Measurements from ENCODE around the gene MPHOSPH10.
"Not testable (repeated sequence)": the region's sequence is repeated elsewhere in the genome, so short reads cannot be mapped to it uniquely, and the experiment has no call there.

Gene MPHOSPH10

DNA sequence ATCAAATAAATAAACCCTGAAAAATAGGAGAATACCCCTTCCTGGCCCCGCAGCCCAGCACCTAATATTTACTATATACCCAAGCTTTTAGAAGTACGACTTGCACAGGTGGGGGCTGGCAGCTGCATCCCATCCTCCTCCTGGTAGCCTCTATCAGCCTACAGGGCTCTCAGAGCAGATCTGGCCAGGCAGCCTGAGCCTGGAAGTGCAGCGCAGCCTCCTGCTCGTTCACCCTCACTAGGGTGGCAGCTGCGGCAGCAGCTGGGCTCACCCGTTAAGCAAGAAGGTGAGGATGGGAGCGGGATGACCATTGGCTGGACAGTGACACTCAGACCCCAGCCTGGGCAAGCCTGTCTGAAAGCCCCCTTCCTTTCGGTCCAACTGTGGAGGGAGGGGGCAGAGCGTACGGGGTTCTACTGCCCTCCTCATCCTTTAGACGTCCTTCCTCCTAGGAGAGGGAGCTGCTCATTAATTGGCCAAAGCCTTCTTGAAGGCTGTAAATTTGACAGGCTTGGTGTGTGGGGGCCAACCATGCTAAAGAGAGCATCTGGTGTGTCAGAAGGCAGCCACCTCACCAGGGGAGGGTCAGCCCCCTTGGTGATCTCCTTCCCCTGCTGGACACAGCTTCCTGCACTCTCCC, 23.3 kb downstream of the MPHOSPH10 start:
- H3K4me2 ChIP-seq (ENCODE audit: low read length): no peak overlapping the region
- peaks cover 28% of the 10 kb centered on the region for H3K27me3 ChIP-seq (ENCODE audit: control insufficient read depth, insufficient read depth, low read length)
- no peaks in the 10 kb centered on the region for H3K9me3 ChIP-seq (replicated peaks; ENCODE audit: low read length)
- H3K9ac ChIP-seq (ENCODE audit: low read depth, low read length): no peak overlapping the region
- peaks cover 6% of the 10 kb centered on the region for H3K4me1 ChIP-seq (ENCODE audit: control insufficient read depth, insufficient read depth, low read length)
- H3K4me3 ChIP-seq (ENCODE audit: low read length): no peak overlapping the region
- peaks cover 23% of the 10 kb centered on the region for H3K36me3 ChIP-seq (ENCODE audit: insufficient read depth, low read length)

DNA sequence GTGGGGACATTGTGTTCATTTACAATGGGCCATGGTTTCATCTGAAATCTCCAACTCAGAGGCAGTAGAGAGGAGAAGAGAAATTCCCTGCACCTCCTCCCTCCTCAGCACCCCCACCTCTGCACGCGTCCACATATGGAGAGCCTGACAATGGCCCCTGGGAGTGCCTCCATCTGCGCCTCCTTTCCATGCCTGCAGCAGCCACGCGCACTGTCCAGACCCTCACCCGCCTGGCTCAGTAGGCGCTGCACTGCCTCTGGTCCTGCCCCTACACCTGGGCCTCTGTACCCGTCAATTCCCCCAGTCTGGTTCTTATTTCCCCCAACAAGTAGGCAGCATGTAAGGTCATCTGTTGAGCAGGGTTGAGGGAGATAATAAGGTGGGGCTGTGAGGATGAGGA, 23.8 kb downstream of the MPHOSPH10 start:
- H3K9me3 ChIP-seq (replicated peaks; ENCODE audit: low read length): no peaks in the 10 kb centered on the region
- peaks cover 6% of the 10 kb centered on the region for H3K4me1 ChIP-seq (ENCODE audit: control insufficient read depth, insufficient read depth, low read length)
- no peak overlapping the region for H3K9ac ChIP-seq (ENCODE audit: low read depth, low read length)
- H3K4me3 ChIP-seq (ENCODE audit: low read length): no peak overlapping the region
- peaks cover 28% of the 10 kb centered on the region for H3K27me3 ChIP-seq (ENCODE audit: control insufficient read depth, insufficient read depth, low read length)
- no peak overlapping the region for H3K4me2 ChIP-seq (ENCODE audit: low read length)
- H3K36me3 ChIP-seq (ENCODE audit: insufficient read depth, low read length): peaks cover 17% of the 10 kb centered on the region

DNA sequence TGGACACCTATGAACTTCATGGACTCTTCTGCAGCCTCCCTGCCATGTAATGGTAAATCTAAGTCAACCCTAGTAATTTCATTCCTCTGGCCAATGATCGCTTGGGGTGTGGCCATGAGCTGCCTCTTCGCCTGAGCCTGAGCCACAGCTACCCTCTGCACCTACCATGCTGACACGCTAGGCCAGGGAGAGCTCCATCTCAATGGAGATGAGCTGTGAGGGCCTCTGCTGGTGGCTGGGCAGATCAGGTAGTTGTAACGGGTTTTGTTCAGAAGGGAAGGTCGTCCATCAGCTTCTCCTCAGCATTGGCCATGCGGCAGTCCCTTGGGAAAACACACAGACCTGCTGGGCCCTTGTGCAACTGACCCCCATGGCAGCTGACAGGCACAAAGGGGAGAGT, 24.4 kb downstream of the MPHOSPH10 start:
- H3K4me2 ChIP-seq (ENCODE audit: low read length): no peak overlapping the region

DNA sequence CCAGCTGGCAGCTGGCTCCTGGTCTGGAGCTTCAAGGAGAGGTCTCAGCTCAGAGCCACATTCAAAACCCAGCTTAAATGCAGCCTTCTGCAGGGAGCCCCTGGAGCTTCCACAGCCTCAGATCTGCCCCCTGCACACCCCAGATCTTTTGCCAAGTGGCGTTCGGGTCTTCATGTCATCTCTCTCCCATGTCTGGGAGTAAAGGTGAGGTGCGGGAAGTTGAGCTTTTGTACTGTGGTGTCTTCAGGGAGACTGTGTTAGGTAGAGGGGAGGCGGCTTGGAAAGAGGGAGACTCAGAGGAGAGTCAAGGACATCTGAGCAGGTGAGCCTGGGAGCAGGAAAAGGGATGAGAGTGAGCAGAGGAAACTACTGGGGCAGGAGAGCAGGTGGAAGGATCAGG, 25.4 kb downstream of the MPHOSPH10 start:
- Histone ChIP-seq H3K4me1 (ENCODE audit: control insufficient read depth, insufficient read depth, low read length) (peaks cover 6% of the 10 kb centered on the region), H3K36me3 (ENCODE audit: insufficient read depth, low read length) (peaks cover 4% of the 10 kb centered on the region), H3K27me3 (ENCODE audit: control insufficient read depth, insufficient read depth, low read length) (peaks cover 28% of the 10 kb centered on the region), H3K9ac (ENCODE audit: low read depth, low read length) (no peak overlapping the region), H3K4me2 (ENCODE audit: low read length) (no peak overlapping the region), H3K9me3 (replicated peaks; ENCODE audit: low read length) (no peaks in the 10 kb centered on the region), H3K4me3 (ENCODE audit: low read length) (no peak overlapping the region)

More for the DNA sequence above, 24.4 kb downstream of the MPHOSPH10 start:
- Histone ChIP-seq H3K4me1 (ENCODE audit: control insufficient read depth, insufficient read depth, low read length) (peaks cover 6% of the 10 kb centered on the region), H3K36me3 (ENCODE audit: insufficient read depth, low read length) (peaks cover 12% of the 10 kb centered on the region), H3K9ac (ENCODE audit: low read depth, low read length) (no peak overlapping the region), H3K4me3 (ENCODE audit: low read length) (no peak overlapping the region), H3K9me3 (replicated peaks; ENCODE audit: low read length) (no peaks in the 10 kb centered on the region), H3K27me3 (ENCODE audit: control insufficient read depth, insufficient read depth, low read length) (peaks cover 28% of the 10 kb centered on the region)

DNA sequence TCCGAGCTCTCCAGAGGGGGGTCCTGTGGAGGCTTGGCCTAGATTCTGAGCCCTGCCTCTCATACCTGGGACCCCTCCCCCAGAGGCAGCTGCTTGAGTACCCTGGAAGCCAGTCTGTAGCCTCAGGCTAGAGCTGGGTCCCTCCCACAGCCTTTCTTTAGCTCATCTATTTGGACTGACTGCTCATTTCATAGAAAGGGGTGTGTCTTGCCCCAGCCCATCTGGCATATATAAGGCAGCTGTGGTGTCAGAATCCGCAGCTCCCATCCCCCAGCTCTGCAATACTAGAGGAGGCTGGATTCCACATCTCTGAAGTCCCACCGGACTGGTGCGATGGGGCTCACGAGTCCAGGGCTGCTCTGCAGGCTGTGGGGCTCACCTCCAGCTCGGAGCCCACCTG, 26.1 kb downstream of the MPHOSPH10 start:
- Histone ChIP-seq H3K27me3 (ENCODE audit: control insufficient read depth, insufficient read depth, low read length) (peaks cover 28% of the 10 kb centered on the region), H3K36me3 (ENCODE audit: insufficient read depth, low read length) (no peaks in the 10 kb centered on the region), H3K9me3 (replicated peaks; ENCODE audit: low read length) (no peaks in the 10 kb centered on the region), H3K4me1 (ENCODE audit: control insufficient read depth, insufficient read depth, low read length) (peaks cover 6% of the 10 kb centered on the region), H3K4me3 (ENCODE audit: low read length) (no peak overlapping the region), H3K9ac (ENCODE audit: low read depth, low read length) (no peak overlapping the region), H3K4me2 (ENCODE audit: low read length) (peak overlapping the region; percentile 80)

DNA sequence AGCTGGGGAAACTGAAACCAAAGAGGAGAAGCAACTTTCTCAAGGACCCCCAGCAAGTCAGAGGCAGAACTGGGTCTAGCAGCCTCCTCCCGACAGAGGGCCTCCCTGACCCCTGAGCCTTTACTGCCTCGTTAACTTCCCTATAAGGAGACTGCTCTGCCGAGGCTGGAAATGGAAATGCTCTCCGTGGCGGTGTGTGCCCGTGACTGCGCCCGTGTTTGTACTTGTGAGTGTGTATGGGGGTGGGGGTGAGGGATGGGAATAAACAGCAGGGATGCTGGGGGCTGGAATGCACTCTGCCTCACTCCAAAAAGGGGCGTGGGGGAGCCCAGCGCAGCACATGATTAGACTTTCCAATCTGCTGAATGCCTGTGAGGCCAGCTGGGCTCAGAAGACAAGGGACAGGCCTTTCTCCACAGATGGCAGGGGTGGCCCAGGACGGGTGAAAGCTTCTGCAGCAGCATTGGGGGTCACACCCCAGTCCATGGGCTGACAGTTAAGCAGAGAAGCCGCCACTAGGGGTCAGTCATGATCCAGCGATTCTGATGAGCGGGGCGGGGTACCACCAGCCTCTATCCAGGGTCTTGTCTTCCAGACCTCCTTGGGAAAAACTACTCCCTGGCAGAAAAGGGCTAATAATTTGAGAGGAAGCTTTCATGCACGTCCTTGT, 26.8 kb downstream of the MPHOSPH10 start:
- Histone ChIP-seq H3K9me3 (replicated peaks; ENCODE audit: low read length) (no peaks in the 10 kb centered on the region), H3K27me3 (ENCODE audit: control insufficient read depth, insufficient read depth, low read length) (peaks cover 28% of the 10 kb centered on the region), H3K4me2 (ENCODE audit: low read length) (peak overlapping the region; percentile 80), H3K36me3 (ENCODE audit: insufficient read depth, low read length) (no peaks in the 10 kb centered on the region), H3K4me3 (ENCODE audit: low read length) (peak overlapping the region; percentile 47), H3K4me1 (ENCODE audit: control insufficient read depth, insufficient read depth, low read length) (peaks cover 6% of the 10 kb centered on the region), H3K9ac (ENCODE audit: low read depth, low read length) (no peak overlapping the region)

DNA sequence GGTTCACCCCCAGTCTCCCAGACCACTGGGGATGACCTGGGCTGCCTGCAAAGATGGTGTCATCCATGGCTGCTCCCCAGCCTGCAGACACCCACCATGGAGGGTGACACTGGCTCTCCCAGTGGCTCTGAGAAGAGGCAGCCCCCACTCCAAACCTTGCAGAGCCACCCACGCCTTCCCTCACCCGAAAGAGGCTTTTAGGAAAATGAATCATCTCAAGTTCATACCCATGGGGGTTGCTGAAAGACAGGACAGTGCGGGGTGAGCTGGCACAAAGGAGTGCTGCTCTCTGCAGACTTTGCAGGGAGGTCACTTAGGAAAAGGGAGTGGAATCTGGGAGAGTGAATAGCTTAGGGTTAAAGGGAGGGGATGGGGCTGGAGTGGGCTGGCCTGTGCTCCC, 36.4 kb downstream of the MPHOSPH10 start:
- Histone ChIP-seq H3K4me2 (ENCODE audit: low read length) (no peak overlapping the region), H3K9me3 (replicated peaks; ENCODE audit: low read length) (no peaks in the 10 kb centered on the region), H3K4me3 (ENCODE audit: low read length) (no peak overlapping the region), H3K9ac (ENCODE audit: low read depth, low read length) (no peak overlapping the region), H3K4me1 (ENCODE audit: control insufficient read depth, insufficient read depth, low read length) (peaks cover 4% of the 10 kb centered on the region), H3K36me3 (ENCODE audit: insufficient read depth, low read length) (no peaks in the 10 kb centered on the region), H3K27me3 (ENCODE audit: control insufficient read depth, insufficient read depth, low read length) (no peaks in the 10 kb centered on the region)

DNA sequence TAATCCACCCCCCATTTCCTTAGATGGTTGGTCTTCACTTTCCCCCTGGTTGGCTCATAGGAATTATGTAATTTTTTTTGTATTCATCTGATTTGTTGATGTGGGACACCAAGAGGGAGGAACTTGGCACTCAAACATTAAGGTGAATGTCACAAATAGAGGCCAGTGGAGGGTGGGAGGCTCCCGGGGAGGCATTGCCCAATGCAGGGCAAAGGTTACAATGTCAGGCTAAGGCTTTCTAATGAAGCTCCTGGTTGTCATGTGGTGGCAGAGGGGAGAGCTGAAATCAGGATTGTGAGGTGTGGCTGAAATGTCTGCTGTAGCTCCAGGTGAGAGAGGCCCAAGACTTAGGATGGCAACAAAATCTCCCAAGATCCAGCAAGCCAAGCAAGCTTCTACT, 42.7 kb downstream of the MPHOSPH10 start:
- no peaks in the 10 kb centered on the region for H3K9me3 ChIP-seq (replicated peaks; ENCODE audit: low read length)
- H3K27me3 ChIP-seq (ENCODE audit: control insufficient read depth, insufficient read depth, low read length): peaks cover 34% of the 10 kb centered on the region
- H3K9ac ChIP-seq (ENCODE audit: low read depth, low read length): no peak overlapping the region
- no peaks in the 10 kb centered on the region for H3K4me1 ChIP-seq (ENCODE audit: control insufficient read depth, insufficient read depth, low read length)
- no peaks in the 10 kb centered on the region for H3K36me3 ChIP-seq (ENCODE audit: insufficient read depth, low read length)
- H3K4me2 ChIP-seq (ENCODE audit: low read length): no peak overlapping the region
- H3K4me3 ChIP-seq (ENCODE audit: low read length): no peak overlapping the region

DNA sequence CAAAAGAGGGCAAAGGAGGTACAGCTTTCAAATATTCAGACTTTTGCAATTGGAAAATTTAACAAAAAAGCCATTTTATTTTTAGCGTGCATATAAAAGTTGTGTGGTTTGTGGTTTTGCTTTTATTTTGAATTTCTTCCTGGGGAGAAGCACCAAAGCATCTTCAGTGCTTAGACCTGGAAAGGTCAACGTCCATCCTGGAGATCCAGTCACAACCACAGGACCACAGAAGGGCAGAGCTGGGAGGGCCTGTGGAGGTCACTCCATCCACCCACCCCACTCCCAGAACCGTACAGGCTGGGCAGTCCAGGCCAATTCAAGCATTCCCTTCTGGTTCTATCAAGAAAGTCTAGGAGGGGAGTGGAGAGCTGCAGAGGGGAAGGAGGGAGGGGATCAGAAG, 43.8 kb downstream of the MPHOSPH10 start:
- Histone ChIP-seq H3K4me1 (ENCODE audit: control insufficient read depth, insufficient read depth, low read length) (no peaks in the 10 kb centered on the region), H3K9me3 (replicated peaks; ENCODE audit: low read length) (no peaks in the 10 kb centered on the region), H3K36me3 (ENCODE audit: insufficient read depth, low read length) (no peaks in the 10 kb centered on the region), H3K4me3 (ENCODE audit: low read length) (no peak overlapping the region), H3K9ac (ENCODE audit: low read depth, low read length) (no peak overlapping the region), H3K4me2 (ENCODE audit: low read length) (no peak overlapping the region), H3K27me3 (ENCODE audit: control insufficient read depth, insufficient read depth, low read length) (peaks cover 39% of the 10 kb centered on the region)

DNA sequence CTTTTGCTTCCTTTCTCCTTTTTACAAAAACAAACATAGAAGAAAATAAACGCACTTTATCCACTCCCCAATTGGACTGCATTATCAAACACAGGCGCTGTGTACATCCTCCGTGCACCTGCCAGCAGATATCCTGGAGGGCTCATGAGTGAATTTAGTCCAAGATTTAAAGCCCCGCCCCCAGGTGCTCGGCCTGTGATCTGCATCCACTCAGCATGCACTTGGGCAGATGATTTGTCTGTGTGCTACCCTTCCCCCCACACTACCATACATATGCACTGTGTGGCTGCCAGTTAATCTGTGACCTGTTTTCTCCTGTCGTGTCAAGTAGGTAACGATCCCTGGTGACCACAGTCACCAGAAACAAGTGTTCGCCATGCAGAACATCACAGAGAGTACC, 48.4 kb downstream of the MPHOSPH10 start:
- not testable (repeated sequence) for H3K9ac ChIP-seq (ENCODE audit: low read depth, low read length); H3K4me3 ChIP-seq (ENCODE audit: low read length); H3K9me3 ChIP-seq (replicated peaks; ENCODE audit: low read length); H3K4me2 ChIP-seq (ENCODE audit: low read length); H3K4me1 ChIP-seq (ENCODE audit: control insufficient read depth, insufficient read depth, low read length); H3K36me3 ChIP-seq (ENCODE audit: insufficient read depth, low read length)
- H3K27me3 ChIP-seq (ENCODE audit: control insufficient read depth, insufficient read depth, low read length): peaks cover 46% of the 10 kb centered on the region

DNA sequence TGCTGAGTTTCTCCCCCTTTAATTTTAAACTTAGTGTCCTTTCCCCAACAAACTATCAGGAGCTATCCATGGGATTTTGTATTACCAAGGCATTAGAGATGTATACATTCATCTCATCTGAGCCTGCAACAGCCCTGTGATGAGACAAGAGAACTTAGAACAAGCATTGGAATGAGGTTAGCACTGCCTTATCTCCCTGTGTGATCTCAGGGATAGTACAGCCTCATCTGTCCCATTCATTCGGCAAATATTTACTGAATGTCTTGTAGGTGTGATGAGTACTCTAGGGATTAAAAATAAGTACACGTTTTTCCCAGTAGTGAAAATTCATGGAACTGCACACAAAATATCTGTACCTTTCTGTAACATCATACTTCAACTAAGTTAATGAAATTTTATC, 50.9 kb downstream of the MPHOSPH10 start:
- no peak overlapping the region for H3K9ac ChIP-seq (ENCODE audit: low read depth, low read length)
- H3K4me2 ChIP-seq (ENCODE audit: low read length): no peak overlapping the region
- H3K4me1 ChIP-seq (ENCODE audit: control insufficient read depth, insufficient read depth, low read length): no peaks in the 10 kb centered on the region
- no peaks in the 10 kb centered on the region for H3K36me3 ChIP-seq (ENCODE audit: insufficient read depth, low read length)
- no peaks in the 10 kb centered on the region for H3K9me3 ChIP-seq (replicated peaks; ENCODE audit: low read length)
- H3K27me3 ChIP-seq (ENCODE audit: control insufficient read depth, insufficient read depth, low read length): peaks cover 35% of the 10 kb centered on the region
- no peak overlapping the region for H3K4me3 ChIP-seq (ENCODE audit: low read length)

Measured in skeletal muscle satellite cell (primary cell).